Fibroblast of skin of back (primary cell): Measurements from ENCODE around the gene POC1A.
"Not testable (repeated sequence)": the region's sequence is repeated elsewhere in the genome, so short reads cannot be mapped to it uniquely, and the experiment has no call there.

Source experiments
- DNase-seq: peaks from one replicate; pipeline ENCODE4 v3.0.0-alpha.2; 2013

The POC1A gene

DNA sequence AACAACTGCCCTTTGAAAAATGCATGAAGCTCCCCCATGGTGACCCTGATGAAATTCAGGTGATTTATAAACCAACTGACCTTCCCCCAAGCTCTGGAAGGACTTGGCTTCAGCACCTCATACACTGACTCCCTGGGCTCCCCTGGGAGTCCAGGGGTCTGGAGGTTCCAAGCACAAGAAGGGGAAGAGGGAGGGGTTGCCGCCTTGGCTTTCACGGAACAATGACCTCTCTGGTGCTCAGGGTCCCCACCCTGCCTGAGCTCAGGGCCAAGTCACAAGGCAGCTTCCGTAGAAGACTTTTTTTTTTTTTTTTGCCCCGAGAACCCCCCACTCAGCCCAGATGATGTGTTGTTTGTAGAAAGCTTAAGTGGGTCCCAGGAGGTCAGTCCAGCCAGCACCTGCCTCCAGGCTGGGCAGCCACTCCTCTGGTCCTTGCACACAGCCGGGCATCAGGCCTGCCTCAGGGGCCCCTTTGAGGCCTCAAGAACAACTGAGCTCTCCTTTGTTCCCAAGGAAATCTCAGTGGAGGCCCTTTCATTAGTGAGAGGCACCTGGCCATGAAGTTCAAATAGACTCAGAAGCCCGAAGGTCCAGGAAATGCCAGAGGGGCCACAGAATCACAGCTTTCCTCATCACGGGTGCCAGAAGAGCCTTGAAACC lies 29.7 kb upstream of the POC1A start:
- DNase-seq: no peak

GRCh38 chr3:52182691-52183090 lies 28.5 kb upstream of the POC1A start:
- DNase-seq: no peak

- DNase-seq: no peak
Observed at GRCh38 chr3:52182196-52182595, 28.0 kb upstream of the POC1A start.

- DNase-seq: no peak
Observed at GRCh38 chr3:52181543-52181942, 27.3 kb upstream of the POC1A start.

DNA sequence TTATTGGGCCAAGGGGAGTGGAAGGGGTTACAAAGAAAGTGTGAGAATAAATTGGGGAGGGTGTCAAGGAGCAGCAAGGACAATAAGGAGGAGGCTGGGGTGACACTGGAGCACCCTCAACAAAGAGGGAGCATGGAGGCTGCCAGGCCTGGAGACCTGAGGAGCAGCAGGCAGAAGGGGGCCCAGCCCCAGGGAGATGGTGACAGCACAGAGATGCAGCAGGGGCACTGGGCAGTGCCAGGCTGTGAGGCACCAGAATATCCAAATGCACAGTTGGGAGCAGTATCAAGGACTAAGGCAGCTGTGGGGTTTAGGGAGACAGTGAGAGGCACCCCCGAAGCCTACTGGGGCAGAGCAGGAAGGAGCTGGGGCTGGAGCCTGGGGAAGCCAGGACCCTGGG lies 24.3 kb upstream of the POC1A start:
- DNase-seq: no peak

GRCh38 chr3:52178126-52178525 lies 23.9 kb upstream of the POC1A start:
- DNase-seq: not testable (repeated sequence)

GRCh38 chr3:52177701-52178042 lies 23.4 kb upstream of the POC1A start:
- no peak for DNase-seq

DNA sequence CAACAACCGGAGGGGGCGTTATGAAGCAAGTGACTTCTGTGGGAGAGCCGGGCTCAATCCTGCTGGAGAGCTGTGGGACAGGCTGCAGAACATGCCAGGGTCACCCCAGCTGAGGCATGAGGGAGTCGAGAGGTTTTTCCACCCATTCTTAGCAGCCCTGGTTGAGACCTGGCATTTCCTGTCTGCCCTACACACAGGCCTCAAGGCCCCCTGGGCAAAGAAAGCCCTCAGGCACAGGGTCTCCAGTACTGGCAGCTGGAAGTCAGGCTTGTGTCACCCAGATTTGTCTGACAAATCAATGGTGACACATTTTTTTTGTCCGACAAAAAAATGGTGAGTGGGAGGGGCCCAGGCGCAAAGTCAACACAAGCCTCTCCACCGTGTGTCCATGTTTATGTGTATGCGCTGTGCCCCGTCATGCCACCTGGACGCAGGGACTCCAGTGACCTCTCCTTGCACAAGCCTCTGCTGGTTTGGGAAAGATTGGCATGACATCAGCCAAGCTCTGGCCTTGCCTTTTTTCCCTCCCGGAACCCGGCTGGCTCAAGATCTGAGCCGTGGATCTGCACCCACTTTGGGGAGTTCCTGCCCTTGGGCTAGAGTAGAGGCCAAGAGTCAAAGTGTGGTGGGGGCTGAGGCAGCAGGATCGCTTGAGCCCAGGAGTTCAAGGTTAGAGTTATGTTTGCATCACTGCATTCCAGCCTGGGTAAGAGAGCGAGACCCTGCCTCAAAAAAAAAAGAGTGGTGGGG lies 22.9 kb upstream of the POC1A start:
- DNase-seq: no peak

GRCh38 chr3:52176180-52176752 lies 22.0 kb upstream of the POC1A start:
- no peak for DNase-seq

DNA sequence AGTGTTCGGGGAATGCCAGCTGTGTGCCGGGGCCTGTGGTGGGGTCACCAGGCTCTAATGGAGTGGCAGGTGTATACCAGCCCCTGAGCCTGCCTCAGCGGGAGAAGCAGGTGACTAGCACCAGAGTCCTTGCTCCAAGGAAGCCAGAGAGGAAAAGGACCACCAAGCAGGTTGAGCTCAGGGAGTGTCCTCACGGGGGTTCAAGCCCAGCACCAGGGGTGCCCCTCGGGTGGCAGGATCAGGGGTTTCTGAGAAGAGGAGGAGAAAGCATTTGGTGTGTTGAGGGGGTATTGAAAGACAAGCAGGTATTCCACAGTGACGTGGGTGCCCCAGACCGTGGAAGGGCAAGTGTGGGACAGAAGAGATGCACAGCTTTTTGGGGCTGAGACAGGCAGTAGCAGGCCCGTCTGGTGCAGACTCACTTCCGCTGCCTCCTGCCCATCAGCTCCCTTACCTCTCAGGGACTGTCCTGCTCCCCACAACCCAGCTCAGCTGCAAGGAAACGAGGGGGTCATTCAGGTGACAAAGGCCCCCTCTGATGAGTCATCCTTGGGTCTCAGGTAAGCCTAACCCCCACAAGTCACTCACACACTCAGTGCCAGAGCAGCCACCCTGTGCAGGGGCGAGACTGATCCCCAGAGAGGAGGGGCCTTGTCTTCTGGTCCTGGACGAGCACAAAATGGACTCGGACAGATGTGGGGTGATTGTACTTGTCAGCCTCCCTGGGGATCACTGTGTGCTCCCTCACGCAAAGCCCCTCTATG lies 21.4 kb upstream of the POC1A start:
- DNase-seq: no peak

DNA sequence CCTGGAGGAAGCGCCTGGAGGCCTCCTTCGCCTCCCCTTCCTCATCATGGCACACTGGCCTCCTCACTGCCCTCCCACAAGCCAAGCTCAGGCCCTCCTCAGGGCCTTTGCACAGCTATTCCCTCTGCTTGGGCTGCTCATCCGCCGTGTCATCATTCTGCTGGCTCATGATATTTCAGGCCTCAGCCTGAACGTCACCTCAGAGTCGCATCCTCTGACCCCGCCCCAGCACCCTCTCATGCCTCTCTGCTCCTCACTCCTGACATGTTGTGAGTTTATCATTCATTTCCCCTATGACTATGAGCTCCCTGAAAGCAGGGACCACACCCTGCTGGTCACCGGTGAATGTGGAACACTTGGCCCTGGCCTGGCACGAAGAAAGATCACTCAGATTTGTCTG lies 20.7 kb upstream of the POC1A start:
- DNase-seq: no peak

DNA sequence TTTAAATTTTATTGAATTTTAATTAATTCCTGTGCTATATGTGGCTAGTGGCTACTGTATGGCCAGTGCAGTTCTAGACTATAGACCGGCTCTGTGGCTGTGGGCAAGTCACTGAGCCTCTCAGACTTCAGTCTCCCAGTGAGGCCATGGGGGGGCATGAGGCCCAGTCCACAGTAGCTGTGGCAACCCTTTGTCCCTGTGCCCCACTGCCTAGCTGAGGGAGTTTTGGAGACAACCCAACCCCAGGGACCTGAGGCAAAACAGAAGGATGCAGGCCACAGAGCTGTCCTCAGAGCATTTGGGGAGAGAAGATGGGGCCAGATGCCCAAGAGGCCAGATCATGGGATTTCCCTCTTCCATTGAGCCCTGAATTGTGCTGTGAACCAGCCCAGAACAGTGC lies 18.9 kb upstream of the POC1A start:
- no peak for DNase-seq

- DNase-seq: no peak
Observed at GRCh38 chr3:52172262-52172757, 18.1 kb upstream of the POC1A start.

DNA sequence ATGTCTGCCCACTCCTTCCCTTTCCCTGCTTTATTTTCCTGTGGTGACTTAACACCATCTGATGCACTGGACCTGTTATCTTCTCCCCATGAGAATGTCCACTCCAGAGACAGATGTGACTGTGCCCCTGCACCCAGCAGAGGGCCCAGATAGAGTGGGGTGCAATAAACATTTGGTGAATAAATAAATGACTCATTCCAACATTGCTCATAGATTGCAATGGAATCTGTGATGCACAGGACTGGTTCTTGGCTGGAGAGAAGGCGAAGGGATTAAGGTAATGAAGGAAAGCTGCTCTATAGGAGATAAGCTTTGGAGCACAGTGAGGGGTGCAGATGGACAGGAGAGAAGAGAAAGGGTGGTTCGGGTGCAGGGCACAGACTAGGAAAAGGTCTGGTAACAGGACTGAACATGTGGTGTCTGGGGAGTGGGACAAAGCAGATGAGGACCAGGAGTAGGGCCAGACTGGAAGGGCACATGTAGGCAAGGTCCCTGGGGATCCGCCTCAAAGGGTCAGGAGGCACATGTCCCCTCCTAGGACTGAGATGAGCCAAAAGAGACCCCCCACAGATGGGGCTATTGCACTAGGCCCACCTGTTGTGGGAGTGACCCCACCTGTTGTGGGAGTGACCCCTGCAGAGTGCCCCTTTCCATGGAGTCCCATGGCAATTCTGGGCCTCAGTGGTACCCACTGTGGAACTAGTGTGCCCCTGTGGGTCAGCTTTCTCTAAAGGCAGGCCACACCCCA lies 17.5 kb upstream of the POC1A start:
- DNase-seq: peak; percentile 35

DNA sequence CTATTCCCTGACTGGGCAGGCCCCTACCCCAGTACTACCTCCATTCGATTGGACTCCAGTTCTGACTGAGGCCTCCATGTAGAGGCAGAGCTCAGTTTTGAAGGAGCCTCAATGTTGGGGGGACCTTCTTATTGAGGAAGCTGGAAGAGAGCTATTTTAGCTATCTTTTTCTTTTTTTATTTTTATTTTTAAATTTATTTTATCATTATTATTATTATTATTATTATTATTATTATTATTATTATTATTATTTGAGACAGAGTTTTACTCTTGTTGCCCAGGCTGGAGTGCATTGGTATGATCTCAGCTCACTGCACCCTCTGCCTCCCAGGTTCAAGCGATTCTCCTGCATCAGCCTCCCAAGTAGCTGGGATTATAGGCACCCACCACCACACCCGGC lies 16.0 kb upstream of the POC1A start:
- not testable (repeated sequence) for DNase-seq

- DNase-seq: no peak
Observed at GRCh38 chr3:52167240-52167639, 13.0 kb upstream of the POC1A start.

DNA sequence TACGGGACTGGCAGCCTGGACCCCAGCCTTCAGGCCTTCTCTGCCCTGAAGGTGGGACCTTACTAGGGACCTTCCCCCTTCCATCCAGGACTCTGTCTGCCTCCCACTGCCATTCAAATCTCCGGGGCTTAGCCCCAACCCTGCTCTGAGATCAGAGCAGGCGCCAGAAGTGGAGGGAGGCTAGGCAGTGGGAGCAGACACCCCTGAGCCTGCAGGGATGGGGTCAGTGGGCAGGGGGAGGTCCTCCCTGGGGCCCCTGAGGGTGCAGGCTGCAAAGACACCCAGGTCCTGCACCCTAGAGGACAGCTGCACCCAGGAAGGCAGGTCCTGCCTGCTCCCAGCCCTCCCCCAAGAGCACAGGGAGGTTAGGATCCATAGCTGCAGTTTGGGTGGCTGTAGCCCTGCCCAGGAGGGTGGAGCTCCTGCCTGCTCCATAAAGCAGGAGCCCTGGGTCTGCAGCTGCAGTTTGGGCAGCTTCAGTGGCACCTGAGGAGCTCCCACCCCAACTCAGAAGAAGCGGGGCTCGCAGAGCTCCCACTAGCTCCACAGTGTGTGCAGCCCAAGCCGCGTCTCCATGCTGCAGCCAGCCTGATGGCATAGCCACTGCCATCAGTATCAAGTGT lies 8.1 kb upstream of the POC1A start:
- DNase-seq: no peak

- DNase-seq: no peak
Observed at GRCh38 chr3:52159503-52159902, 5.3 kb upstream of the POC1A start.

DNA sequence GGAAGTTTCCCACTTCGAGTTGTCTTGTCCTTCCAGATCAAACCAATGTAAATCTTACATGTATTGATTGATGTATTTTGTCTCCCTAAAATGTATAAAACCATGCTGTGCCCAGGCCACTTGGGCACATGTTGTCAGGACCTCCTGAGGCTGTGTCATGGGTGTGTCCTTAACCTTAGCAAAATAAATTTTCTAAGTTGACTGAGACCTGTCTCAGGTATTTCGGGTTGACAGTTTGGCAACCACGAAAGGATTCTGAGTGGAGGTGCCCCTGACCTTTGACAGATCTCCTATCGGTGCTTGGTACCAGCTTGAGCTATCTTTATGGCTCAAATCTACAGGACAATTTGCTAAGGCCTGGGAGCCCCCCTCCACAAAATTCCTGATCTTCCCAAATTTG lies 1.7 kb upstream of the POC1A start:
- no peak for DNase-seq

- DNase-seq: peak; percentile 61
Observed at GRCh38 chr3:52153389-52154096, 680 bp downstream of the POC1A start.

- not testable (repeated sequence) for DNase-seq
Observed at GRCh38 chr3:52151991-52152390, 2.2 kb downstream of the POC1A start.
